Neuronal stem cell (in vitro differentiated cells): ENCODE results near the gene GAS7.
A peak's percentile ranks its signal among the peaks of the same experiment; 100 is the strongest.

Experiments used
- DNase-seq: peaks from one replicate; pipeline ENCODE4 v3.0.0-alpha.2; 2013; ENCODE audit warnings: low spot score
- H2AFZ ChIP-seq: one replicate; pipeline ENCODE4 v1.6.1; 2013; ENCODE audit warnings: mild to moderate bottlenecking, low read length, inconsistent platforms
- H2AK5ac ChIP-seq: 2 replicates; pipeline ENCODE4 v1.6.1; 2013; ENCODE audit warnings: low read depth, mild to moderate bottlenecking, inconsistent platforms, low read length, moderate library complexity, mixed read lengths
- H2BK120ac ChIP-seq: 2 replicates; pipeline ENCODE4 v1.6.1; 2013; ENCODE audit warnings: low read depth, mild to moderate bottlenecking, inconsistent platforms, low read length, moderate library complexity, mixed read lengths
- H2BK12ac ChIP-seq: one replicate; pipeline ENCODE4 v1.6.1; 2013; ENCODE audit warnings: low read length, inconsistent platforms
- H2BK15ac ChIP-seq: 2 replicates; pipeline ENCODE4 v1.6.1; 2013; ENCODE audit warnings: mild to moderate bottlenecking, low read length, inconsistent platforms, mixed read lengths
- H2BK5ac ChIP-seq: one replicate; pipeline ENCODE4 v1.6.1; 2013; ENCODE audit warnings: inconsistent platforms, mild to moderate bottlenecking, low read length, moderate library complexity
- H3K14ac ChIP-seq: one replicate; pipeline ENCODE4 v1.6.1; 2013; ENCODE audit warnings: low read length, inconsistent platforms
- H3K18ac ChIP-seq: 2 replicates; pipeline ENCODE4 v1.6.1; 2013; ENCODE audit warnings: low read length, inconsistent platforms
- H3K23ac ChIP-seq: 2 replicates; pipeline ENCODE4 v1.6.1; 2013; ENCODE audit warnings: low read depth, mild to moderate bottlenecking, mixed read lengths, low read length, inconsistent platforms; ENCODE audit not compliant: poor library complexity
- H3K27ac ChIP-seq: replicated peaks from 3 replicates; pipeline ENCODE4 v1.5.1; 2013; ENCODE audit warnings: low read length, inconsistent platforms
- H3K27me3 ChIP-seq, 3 experiments: 2 replicates each; pipeline ENCODE4 v1.6.1; 2013; ENCODE audit warnings: low read length in 3 of 3, mild to moderate bottlenecking in 2 of 3, inconsistent platforms in 1 of 3, low read depth in 1 of 3, mixed read lengths in 1 of 3, moderate library complexity in 1 of 3; ENCODE audit not compliant: control insufficient read depth in 3 of 3, insufficient read depth in 3 of 3
- H3K36me3 ChIP-seq, 2 donors: replicated peaks in 1 of 2; 2 replicates each; pipeline ENCODE4 v1.6.1; 2013; ENCODE audit warnings: low read length in 2 of 2; ENCODE audit not compliant: control insufficient read depth in 2 of 2, insufficient read depth in 2 of 2
- H3K4ac ChIP-seq: 2 replicates; pipeline ENCODE4 v1.6.1; 2013; ENCODE audit warnings: inconsistent platforms, mild to moderate bottlenecking, low read length, moderate library complexity
- H3K4me1 ChIP-seq, 2 donors: 1 replicate in 1 of 2; 2 replicates in 1 of 2; pipeline ENCODE4 v1.6.1; 2013; ENCODE audit warnings: low read length in 2 of 2, low read depth in 1 of 2; ENCODE audit not compliant: control insufficient read depth in 2 of 2, insufficient read depth in 1 of 2
- H3K4me2 ChIP-seq: one replicate; pipeline ENCODE4 v1.6.1; 2013; ENCODE audit warnings: mild to moderate bottlenecking, low read length, inconsistent platforms; ENCODE audit not compliant: insufficient read depth, poor library complexity, severe bottlenecking
- H3K4me3 ChIP-seq, 2 donors: 2 replicates each; pipeline ENCODE4 v1.5.1; 2013; ENCODE audit warnings: low read length in 2 of 2, mild to moderate bottlenecking in 2 of 2, inconsistent platforms in 1 of 2, moderate library complexity in 1 of 2
- H3K79me1 ChIP-seq: one replicate; pipeline ENCODE4 v1.6.1; 2013; ENCODE audit warnings: low read depth, mild to moderate bottlenecking, inconsistent platforms, low read length, moderate library complexity
- H3K9ac ChIP-seq: one replicate; pipeline ENCODE4 v1.6.1; 2013; ENCODE audit warnings: mild to moderate bottlenecking, low read depth, low read length, inconsistent platforms; ENCODE audit not compliant: poor library complexity
- H3K9me3 ChIP-seq, 2 donors: replicated peaks in 1 of 2; 2 replicates each; pipeline versions ENCODE3 to v1.6.1; 2013; ENCODE audit warnings: low read length in 2 of 2, mild to moderate bottlenecking in 2 of 2, inconsistent platforms in 1 of 2, low read depth in 1 of 2, mixed read lengths in 1 of 2, moderate library complexity in 1 of 2; ENCODE audit not compliant: control insufficient read depth in 2 of 2, insufficient read depth in 1 of 2
- H4K8ac ChIP-seq: one replicate; pipeline ENCODE4 v1.6.1; 2013; ENCODE audit warnings: low read depth, mild to moderate bottlenecking, inconsistent platforms, low read length, moderate library complexity
- H4K91ac ChIP-seq: one replicate; pipeline ENCODE4 v1.6.1; 2013; ENCODE audit warnings: low read length, low read depth, mild to moderate bottlenecking, inconsistent platforms; ENCODE audit not compliant: poor library complexity
- WGBS, 2 donors: extraction: QIAGEN DNeasy Blood & Tissue Kit; methylation state at CpG; one replicate each; pipeline ENCODE4 v1.1.7; 2013; ENCODE audit warnings: missing lambda C conversion rate in 2 of 2, mixed read lengths in 1 of 2; ENCODE audit not compliant: insufficient read length in 2 of 2, insufficient replicate concordance in 1 of 2; ENCODE audit errors: extremely low coverage in 2 of 2; 5-methylcytosine and 5-hydroxymethylcytosine counted together

GAS7 gene

GRCh38 chr17:9890124-9890523, 308.3 kb downstream of the GAS7 start:
- Histone ChIP-seq H3K9me3 (peaks cover 0 to 5% of the 10 kb centered on the region in 2 donors), H3K4me2 (no peak overlapping the region), H3K27me3 (no peaks in the 10 kb centered on the region), H3K4me1 (no peaks in the 10 kb centered on the region), H3K36me3 (no peaks in the 10 kb centered on the region), H3K18ac (no peak overlapping the region), H2BK15ac (no peak overlapping the region), H3K4ac (no peak overlapping the region), H3K27ac (no peak overlapping the region), H3K23ac (no peak overlapping the region), H3K79me1 (no peaks in the 10 kb centered on the region), H3K14ac (no peak overlapping the region), H4K91ac (no peak overlapping the region), H2BK120ac (no peak overlapping the region), H2BK5ac (no peak overlapping the region), H2BK12ac (no peak overlapping the region), H4K8ac (no peak overlapping the region), H2AK5ac (no peak overlapping the region), H3K9ac (no peak overlapping the region), H2AFZ (no peak overlapping the region), H3K4me3 (no peak overlapping the region)
- no CpG with 5 or more reads among the region's 2 CpGs for WGBS, 2 donors
- peak; percentile 31 for DNase-seq

- no peaks in the 10 kb centered on the region for H3K79me1 ChIP-seq
- peaks cover 6% of the 10 kb centered on the region in 2 donors for H3K9me3 ChIP-seq
- H2BK120ac ChIP-seq = no peak overlapping the region
- no peaks in the 10 kb centered on the region for H3K36me3 ChIP-seq
- no peak overlapping the region for H2BK5ac ChIP-seq
- H3K4ac ChIP-seq = no peak overlapping the region
- H2AK5ac ChIP-seq = no peak overlapping the region
- H3K9ac ChIP-seq = no peak overlapping the region
- no peak for DNase-seq
- H2BK12ac ChIP-seq = no peak overlapping the region
- H2AFZ ChIP-seq = no peak overlapping the region
- H4K91ac ChIP-seq = no peak overlapping the region
- H3K4me3 ChIP-seq = no peak overlapping the region
- no peaks in the 10 kb centered on the region for H3K27me3 ChIP-seq
- H3K23ac ChIP-seq = no peak overlapping the region
- H3K18ac ChIP-seq = no peak overlapping the region
- H4K8ac ChIP-seq = no peak overlapping the region
- no peak overlapping the region for H2BK15ac ChIP-seq
- H3K27ac ChIP-seq = no peak overlapping the region
- H3K4me2 ChIP-seq = no peak overlapping the region
- no peaks in the 10 kb centered on the region for H3K4me1 ChIP-seq
- WGBS, 2 donors = no CpG with 5 or more reads among the region's 8 CpGs
- no peak overlapping the region for H3K14ac ChIP-seq
Measured at GRCh38 chr17:9887508-9887907, 310.9 kb downstream of the GAS7 start.

GRCh38 chr17:9886141-9886930, 312.1 kb downstream of the GAS7 start:
- no peaks in the 10 kb centered on the region for H3K36me3 ChIP-seq
- H2BK15ac ChIP-seq = no peak overlapping the region
- H3K27me3 ChIP-seq = no peaks in the 10 kb centered on the region
- H3K18ac ChIP-seq = no peak overlapping the region
- H2BK5ac ChIP-seq = no peak overlapping the region
- H2BK120ac ChIP-seq = no peak overlapping the region
- H3K14ac ChIP-seq = no peak overlapping the region
- H3K4me1 ChIP-seq = no peaks in the 10 kb centered on the region
- no peak overlapping the region for H3K4ac ChIP-seq
- H3K9ac ChIP-seq = no peak overlapping the region
- no peak overlapping the region for H3K4me2 ChIP-seq
- no CpG with 5 or more reads among the region's 5 CpGs for WGBS, 2 donors
- DNase-seq = no peak
- H4K91ac ChIP-seq = no peak overlapping the region
- no peak overlapping the region for H3K27ac ChIP-seq
- no peak overlapping the region for H2BK12ac ChIP-seq
- H2AK5ac ChIP-seq = no peak overlapping the region
- peaks cover 6 to 9% of the 10 kb centered on the region in 2 donors for H3K9me3 ChIP-seq
- no peak overlapping the region for H2AFZ ChIP-seq
- H4K8ac ChIP-seq = no peak overlapping the region
- no peaks in the 10 kb centered on the region for H3K79me1 ChIP-seq
- H3K23ac ChIP-seq = no peak overlapping the region
- no peak overlapping the region for H3K4me3 ChIP-seq

DNA sequence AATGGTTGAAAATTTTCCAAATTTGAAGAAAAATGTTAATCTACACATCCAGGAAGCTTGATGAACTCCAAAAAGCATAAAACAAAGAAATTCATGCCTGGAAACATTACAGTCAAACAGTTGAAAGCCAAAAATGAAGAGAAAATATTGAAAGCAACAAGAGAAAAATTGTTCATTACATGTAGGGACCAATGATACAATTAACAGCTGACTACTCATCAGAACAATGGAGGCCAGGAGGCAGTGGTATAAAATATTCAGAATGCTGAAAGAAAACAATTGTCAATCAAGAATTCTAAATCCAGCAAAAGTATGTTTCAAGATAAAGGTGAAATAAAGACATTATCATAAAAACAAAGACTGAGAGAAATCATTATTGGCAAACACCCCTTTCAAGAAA, 315.0 kb downstream of the GAS7 start:
- H3K4ac ChIP-seq = no peak overlapping the region
- no peak overlapping the region for H3K4me3 ChIP-seq
- no peak overlapping the region for H2BK5ac ChIP-seq
- no peaks in the 10 kb centered on the region for H3K36me3 ChIP-seq
- H3K23ac ChIP-seq = no peak overlapping the region
- H3K9ac ChIP-seq = no peak overlapping the region
- H2AFZ ChIP-seq = no peak overlapping the region
- no peaks in the 10 kb centered on the region for H3K27me3 ChIP-seq
- no peaks in the 10 kb centered on the region for H3K4me1 ChIP-seq
- no peak overlapping the region for H3K18ac ChIP-seq
- no peaks in the 10 kb centered on the region for H3K79me1 ChIP-seq
- no peak overlapping the region for H4K8ac ChIP-seq
- H3K14ac ChIP-seq = no peak overlapping the region
- H2BK12ac ChIP-seq = no peak overlapping the region
- no peak for DNase-seq
- no peak overlapping the region for H2BK120ac ChIP-seq
- no peak overlapping the region for H2BK15ac ChIP-seq
- no peak overlapping the region for H4K91ac ChIP-seq
- no peak overlapping the region for H3K4me2 ChIP-seq
- H2AK5ac ChIP-seq = no peak overlapping the region
- H3K27ac ChIP-seq = no peak overlapping the region
- peaks cover 6 to 9% of the 10 kb centered on the region in 2 donors for H3K9me3 ChIP-seq
